ENCODE data around the gene FOXC2. TPM values are rescaled to one million over a fixed set of nuclear protein-coding genes. Genes with fewer than 3 reads are reported as not detected.

The FOXC2 gene
- polyA plus RNA-seq, 1 donor: 0.57 TPM

DNA sequence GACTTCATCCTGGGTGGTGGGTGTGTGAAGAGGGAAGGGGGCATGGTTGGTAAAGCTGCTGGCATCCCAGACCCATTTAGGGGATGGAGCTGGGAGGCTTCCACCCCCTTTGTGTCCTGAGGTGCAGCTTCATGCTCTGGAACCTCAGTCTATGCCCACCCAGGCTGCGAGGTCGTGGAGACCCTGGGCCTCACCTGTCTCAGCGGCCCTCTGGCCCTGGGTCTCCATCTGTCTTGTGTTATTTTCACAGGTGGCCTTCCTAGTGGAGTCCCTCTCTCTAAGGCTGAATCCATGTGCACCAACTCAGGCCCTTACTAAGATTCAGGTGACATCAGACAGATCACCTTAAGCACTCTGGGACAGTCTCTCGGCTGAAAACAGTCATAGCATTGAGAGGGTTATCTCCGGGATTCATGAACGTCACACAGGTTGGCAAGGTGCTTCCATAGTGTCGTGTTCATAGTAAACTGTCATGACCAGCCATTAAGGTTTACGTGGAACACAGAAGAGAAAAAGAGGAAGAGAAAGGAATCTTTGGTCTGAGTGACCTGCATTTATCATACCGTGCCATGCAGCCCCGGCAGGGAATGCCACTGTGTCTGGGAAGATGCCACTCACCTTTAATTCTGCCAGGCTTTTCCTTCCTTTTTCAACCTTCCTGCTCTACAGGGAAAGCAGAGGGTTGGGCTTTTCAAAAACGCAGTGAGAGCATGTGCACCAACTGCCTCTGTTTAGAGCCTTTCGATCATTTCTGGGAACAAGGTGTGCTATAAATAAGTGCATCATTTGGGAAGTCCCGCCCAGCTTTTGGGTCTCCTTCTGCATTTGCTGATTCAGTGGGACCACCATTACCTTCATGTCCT lies 7.2 kb downstream of the FOXC2 start:
- no peak for DNase-seq (ENCODE audit: low read depth)

DNA sequence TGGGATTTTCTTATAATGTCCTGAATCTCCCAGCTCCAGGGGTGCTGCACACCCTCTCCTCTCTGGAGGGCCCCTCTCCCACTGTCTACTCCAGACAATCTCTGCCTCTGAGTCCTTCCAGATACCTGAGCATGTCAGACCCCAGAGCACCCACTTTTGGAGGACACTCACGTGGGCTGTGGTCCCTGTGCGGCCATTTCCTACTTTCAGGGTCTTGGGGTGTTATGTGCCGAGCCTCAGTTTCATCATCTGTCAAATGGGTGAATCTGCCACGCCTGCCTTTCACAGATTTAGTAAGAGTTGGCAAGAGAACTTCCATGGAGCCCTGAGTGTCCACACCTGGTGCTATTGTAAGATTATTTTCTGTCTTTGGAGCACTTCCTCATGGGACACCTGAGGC lies 8.0 kb downstream of the FOXC2 start:
- DNase-seq (ENCODE audit: low read depth): no peak

DNA sequence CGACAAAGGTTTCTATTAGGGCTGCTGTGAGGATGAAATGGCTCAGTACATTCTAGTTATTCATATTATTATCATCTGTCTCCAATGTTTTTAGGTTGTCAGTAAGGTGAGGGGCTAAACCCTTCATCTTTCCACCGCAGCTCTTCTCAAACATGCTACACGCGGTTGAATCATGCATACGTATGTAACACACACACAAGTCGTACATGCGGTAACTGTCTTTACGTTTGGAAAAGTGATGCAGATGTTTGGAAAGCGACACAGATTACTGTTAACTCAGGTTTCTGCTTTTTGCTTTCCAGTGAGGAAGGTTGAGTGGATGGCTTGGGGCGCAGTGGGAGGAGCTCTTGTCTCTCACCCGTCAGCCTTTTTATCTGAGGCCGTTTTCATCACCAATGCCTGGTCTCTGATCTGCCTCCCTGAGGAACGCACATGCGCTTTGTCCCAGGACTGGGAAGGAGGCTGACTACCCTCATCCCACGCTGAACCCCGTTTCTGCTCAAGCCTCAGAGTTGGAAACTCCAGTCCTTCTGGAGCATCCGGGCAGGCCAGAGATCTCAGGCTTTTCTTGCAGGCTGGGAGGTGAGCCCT lies 8.6 kb downstream of the FOXC2 start:
- DNase-seq (ENCODE audit: low read depth): no peak

DNA sequence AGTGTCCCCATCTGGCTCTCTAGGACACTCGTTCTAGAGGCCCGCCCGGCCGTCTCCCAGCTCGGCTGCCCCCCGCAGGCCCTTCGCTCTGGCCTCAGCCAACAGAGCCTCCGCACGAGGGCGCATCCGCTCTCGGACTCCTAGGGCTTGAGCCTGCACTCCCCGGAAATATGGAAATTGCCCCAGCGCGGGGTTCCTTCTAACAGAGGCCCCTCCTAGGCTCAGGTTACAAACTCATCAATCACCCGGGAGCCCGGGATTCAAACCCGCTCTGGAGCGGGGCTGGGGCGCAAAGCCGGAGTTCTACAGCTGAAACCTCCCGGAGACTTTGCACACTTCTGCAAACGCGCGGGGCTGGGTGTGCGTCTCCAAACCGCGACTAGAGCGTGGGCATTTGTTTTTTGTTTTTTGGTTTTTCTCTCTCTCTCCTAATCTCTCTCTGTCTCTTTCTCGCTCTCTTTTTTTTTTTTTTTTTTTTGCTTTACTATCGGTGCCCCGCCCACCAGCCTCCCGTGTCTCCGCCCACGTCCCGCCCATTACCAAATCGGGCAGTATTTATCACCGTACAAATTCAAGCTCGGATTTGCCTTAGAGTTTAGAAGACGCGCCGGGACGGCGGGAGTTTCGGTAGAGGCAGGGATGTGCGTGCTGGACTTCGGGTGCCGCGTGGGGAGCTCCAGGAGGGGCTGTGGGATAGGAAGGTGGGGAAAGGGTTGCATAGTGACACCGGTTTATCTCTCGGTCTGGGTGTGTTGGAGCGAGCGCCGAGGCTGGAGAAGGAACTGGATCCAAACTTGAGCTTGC lies 9.3 kb downstream of the FOXC2 start:
- DNase-seq (ENCODE audit: low read depth): no peak

DNA sequence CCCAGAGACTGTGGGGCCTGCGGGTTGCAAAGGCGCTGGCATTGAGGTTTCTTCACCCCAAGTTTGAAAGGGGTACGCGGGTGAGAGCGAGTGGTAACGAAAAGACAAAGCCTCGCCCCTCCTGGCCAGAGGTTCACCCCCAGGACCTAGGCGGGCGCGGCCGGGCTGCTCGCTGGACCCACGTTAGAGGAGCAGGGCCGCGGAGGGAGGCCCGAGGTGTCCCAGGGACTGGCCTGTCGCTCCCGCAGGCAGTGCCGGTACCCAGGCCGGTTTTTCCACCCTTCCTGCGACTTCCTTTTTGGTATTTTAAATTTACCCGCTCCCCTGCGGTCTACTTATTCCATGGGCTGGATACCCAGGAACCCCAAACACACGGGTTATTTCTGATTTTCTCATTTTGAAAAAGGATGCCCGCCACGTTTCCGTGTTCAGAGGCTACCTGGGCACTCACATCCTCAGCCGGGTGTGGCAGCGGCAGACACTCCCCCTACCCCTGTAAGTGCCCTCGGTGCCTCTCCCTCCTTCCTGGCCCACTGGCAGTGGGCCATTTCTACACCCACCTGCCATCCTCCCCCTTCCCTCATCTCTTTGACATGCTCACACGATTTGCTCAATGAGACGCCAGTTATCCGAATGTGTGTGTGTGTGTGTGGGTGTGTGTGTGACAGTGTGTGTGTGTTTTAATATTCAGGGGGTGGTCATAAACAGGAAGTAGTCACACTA lies 10.1 kb downstream of the FOXC2 start:
- no peak for DNase-seq (ENCODE audit: low read depth)

DNA sequence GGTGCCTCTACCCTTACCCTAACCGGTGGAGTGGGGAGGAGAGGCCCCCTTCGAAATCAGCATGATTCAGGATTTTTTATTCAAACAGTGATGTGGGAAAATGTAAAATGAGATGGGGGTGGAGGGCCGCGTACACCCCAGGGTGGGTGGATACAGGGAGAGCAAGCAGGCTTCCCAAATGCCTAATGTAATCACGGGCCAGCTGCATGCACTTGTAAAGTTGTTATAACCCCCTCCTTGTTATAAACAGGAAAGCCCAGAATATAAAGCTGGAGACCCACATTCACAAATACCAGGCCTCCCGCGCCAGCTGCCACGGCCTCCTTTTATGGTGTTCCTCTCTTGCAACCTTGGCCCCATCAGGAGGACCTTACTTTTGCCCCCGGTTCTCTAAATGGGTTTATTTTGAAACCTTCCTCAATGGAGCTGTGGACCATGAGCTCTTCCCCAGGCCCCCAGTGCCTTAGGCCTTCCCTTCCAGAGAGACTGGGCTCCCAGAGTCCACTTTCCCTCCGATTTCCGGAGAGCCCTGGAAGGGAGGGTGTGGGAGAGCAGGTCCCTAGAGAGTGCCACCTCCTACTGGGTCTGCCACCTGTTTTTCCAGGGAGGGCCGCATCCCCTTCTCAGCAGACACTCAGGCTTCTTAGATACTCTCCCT lies 10.8 kb downstream of the FOXC2 start:
- DNase-seq (ENCODE audit: low read depth): no peak

DNA sequence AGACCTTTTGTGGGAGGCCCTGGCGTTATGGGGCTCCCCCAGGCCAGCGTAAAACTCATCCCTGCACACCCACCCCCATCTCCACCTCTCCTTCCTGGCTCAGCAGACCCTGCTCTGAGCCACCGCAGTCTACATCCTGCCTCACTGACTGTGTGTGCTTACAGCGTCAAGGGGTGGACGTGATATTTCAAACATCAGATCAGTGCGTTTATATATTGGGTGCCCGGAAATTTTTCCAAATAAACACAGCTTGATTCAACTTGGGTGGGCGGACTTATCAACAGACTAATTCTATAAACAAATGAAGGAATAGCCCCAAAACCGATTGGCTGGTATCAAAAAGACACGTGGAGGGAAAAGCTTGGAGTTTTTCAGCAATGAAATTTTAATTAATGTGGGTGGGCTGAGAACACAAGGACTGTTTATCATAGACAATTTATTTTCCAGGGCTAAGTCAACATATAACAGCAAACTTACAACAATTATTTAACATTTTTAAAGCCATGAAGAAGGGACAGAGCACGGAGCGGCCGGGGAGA lies 11.5 kb downstream of the FOXC2 start, which contains the start of gene FOXL1:
Gene FOXL1 (plus strand): TSS at position 489 of the 539 bp plus-strand sequence. CDS start 175 bp downstream, outside the sequence.
- DNase-seq (ENCODE audit: low read depth): no peak

DNA sequence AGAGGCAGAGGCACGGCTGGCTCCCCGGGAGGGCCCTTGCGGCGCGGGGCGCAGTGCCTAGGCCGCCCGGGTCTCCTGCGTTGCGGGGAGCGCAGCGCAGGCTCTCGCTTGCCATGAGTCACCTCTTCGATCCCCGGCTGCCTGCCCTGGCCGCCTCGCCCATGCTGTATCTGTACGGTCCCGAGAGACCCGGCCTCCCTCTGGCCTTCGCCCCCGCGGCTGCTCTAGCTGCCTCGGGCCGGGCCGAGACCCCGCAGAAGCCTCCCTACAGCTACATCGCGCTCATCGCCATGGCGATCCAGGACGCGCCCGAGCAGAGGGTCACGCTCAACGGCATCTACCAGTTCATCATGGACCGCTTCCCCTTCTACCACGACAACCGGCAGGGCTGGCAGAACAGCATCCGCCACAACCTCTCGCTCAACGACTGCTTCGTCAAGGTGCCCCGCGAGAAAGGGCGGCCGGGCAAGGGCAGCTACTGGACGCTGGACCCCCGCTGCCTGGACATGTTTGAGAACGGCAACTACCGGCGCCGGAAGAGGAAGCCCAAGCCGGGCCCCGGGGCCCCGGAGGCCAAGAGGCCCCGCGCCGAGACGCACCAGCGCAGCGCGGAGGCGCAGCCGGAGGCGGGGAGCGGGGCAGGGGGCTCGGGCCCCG lies 12.1 kb downstream of the FOXC2 start:
- no peak for DNase-seq (ENCODE audit: low read depth)

DNA sequence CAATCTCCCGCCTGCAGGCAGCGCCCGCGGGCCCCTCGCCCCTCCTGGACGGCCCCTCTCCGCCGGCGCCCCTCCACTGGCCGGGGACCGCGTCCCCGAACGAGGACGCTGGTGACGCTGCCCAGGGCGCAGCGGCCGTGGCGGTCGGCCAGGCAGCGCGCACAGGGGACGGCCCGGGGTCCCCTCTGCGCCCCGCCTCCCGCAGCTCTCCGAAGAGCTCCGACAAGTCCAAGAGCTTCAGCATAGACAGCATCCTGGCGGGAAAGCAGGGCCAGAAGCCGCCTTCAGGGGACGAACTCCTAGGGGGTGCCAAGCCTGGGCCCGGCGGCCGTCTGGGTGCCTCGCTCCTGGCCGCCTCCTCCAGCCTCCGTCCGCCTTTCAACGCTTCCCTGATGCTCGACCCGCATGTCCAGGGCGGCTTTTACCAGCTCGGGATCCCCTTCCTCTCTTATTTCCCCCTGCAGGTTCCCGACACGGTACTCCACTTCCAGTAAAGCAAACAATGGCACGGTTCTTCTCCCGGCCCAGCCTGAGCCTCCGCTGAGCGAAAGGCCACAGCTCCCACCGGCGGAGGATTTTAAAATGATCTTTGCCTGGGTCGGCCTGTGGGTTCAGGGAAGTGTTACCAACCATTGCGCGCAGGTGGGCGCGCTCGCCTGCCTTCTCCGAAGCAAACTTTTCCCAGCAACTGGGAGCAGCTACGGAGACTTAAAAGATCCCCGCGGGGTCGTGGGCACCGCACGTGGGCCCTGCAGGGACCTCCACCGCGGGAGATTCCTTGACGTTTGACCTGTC lies 12.8 kb downstream of the FOXC2 start:
- DNase-seq (ENCODE audit: low read depth): no peak

DNA sequence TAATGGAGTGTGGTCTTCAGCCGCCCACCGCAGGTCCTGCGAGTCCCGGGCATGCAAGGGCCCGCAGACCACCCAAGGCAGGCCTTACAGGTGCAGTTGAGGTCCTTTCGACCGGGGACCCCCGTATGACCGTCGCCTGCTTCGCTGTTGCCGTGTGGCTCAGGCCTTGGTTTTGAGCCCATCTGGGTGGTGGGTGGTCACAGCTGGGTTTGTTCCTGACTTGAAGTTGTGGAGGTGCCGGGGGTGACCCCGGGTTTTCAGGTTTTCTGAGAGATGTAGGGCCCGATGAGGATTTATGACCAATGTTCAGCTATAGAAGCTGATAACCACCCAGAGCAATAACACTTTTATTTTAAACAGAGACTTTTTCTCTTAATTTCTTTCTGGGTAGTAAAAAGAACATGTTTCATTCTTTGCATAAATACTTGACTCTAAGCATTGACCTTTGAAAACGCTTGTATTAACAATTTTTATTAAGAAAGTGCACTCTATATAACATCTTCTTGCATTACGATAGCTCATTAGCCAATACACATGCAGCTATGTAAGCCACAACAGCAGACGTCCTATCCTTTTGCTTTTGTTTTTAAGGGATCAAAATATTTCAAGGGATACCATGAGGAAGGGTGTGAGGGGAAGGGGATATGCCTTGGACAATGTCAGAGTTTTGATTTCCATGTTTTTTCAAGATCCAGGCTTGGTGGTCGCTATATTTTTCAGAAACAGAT lies 13.6 kb downstream of the FOXC2 start:
- DNase-seq (ENCODE audit: low read depth): no peak

DNA sequence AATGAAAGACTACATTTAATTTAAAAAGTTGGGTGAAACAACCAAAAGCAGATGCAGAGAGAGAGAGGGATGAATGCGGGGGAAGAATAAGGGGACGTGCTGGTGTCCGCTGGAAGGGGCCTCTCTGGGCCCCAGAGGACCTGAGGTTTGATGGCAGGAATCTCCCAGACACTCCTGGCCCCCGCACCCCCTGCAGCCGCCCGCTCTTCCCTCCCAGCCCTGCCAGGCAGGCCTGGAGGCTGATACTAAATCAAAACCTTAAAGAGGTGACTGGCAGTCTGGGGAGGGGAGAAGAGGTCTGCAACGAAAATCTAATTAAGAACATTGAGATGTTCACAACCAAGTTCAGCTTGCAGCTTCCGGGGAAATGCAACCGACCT lies 14.2 kb downstream of the FOXC2 start:
- no peak for DNase-seq (ENCODE audit: low read depth)

DNA sequence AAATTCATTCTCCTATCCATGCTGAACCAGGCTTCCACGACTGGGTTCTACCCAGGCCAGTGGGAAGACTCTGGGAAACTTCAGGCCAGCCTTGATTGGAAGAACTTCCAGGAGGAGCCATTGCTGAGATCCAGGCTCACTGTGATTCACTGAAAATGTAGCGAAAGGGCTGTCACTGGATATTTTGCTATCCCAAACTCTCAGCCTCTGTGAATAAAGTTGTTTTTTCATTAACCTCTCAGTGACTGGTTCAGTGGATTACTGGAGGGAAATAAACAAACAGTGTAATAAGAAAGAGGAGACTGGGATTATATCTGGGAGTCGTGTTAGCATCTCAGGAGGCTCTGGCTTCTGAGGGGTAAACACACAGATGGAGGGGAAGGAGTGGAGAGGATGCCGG lies 14.8 kb downstream of the FOXC2 start:
- no peak for DNase-seq (ENCODE audit: low read depth)

DNA sequence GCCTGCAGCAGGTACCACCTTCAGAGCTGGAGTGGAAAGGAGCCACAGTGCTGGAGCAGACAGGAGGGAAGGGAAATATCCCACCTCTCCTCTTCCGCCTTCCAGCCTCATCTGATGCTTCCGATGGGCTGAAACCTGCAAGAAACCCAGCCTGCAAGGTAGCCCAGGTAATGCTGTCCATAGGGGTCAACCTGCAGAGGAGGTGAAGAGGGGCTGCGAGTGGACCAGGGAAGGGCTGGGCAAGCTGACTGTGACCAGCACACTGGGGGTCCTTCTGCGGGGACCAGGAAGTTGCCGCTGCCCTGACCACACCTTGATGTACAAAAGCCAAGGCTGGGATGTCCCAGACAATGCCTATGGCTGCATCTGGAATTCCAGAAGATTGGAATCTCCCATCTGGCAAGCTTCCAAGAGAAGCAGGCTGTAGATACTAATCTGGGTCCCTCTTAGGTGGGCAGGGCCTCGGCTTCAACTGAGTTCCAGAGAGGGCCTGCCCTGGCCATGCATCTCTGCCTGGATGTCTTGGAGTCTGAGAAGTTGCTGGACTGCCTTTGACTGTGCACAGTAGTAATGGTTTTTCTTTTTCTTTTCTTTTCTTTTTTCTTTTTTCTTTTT lies 17.5 kb downstream of the FOXC2 start:
- DNase-seq (ENCODE audit: low read depth): no peak

DNA sequence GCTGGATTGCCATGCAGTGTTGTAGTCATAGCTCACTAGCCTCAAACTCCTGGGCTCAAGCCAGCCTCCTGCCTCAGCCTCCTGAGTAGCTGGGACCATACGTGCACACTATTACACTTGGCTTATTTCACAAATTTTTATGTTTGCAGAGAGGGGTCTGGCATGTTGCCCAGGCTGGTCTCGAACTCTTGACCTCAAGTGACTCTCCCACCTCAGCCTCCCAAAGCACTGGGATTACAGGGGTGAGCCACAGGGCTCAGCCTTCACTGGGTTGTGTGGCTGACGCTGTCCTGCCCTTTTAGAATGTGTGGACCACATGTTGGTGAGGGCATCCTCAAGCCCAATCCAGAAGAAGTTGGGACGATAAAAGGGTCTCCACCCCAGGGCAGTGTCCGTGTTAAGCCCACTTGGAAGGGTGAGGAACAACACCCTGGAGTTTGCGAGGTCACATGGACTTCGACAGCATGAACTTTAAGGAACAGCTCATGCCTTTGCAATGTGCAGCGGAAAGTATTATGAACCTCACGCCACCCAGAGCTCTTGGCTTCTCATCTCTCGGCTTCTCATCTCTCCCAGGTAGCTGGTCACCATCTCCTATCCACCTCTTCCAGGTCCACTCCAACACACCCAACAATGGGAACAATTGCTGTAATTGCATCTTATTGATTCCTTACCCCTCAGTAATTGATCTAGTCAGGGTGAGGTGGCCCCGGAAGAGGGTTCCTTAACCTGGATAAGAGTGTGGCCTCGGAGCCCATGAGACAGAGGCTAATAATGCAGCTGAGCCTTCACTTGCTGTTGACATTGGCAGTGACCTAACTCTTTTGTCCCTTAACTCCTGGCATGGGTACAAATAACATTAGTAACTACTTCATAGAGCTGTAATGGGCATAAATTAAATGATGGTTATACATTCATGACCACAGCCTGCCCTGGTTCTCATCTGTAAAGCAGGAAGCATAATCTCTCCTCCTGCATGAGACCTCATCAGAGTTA lies 18.4 kb downstream of the FOXC2 start:
- no peak for DNase-seq (ENCODE audit: low read depth)

DNA sequence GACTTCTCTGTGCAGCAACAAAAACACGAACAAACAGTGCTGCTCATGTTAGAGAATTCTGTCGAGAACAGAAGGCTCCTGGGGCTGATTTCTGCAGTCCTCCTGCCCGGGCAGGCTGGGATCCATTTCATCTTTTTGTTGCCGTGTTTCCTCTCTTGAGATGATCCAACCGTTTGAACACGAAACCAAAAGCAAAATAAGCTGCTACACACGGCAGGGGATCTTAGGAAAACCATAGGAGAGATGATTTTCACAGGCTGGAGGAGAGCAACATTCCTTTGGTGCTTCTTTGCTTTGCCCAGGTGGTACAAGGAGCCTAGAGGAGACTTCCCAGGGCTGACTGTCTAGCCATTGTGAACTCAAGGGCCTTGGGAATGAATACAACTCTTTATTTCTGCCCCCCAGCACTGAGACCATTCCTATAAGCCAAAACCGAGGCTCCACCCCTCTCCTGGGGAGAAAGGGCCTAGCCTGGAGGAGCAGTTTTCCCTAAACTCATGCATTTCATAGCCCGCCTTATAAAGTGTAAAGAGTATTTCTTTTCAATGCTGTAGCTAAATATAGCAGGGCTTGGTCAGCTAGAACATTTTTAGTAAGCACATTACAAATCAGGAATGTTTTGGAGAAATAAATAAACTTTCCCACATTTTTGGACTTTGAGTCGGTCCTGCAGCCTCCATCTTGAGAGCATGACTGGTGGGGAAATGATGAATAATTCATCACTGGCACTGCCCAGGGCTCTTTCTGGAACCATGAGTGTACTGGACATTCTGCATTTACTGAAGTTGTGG lies 19.4 kb downstream of the FOXC2 start:
- no peak for DNase-seq (ENCODE audit: low read depth)

DNA sequence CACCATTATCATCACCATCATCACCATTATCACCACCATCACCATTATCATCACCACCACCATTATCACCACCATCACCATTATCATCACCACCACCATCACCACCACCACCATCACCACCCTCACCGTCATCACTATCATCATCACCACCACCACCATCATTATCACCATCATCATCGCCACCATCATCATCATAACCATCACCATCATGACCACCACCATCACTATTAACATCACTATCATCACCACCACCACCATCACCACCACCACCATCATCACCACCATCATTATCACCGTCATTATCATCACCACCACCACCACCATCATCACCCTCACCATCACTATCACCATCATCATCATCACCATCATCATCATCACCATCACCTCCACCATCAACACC lies 20.9 kb downstream of the FOXC2 start:
- DNase-seq (ENCODE audit: low read depth): no peak
